CD4-positive, alpha-beta T cell treated with Interferon alpha-2 for 1 hour (primary cell): Measurements from ENCODE around the gene RPP14.

Source experiments
- DNase-seq, 2 donors: peaks; one replicate each; pipeline ENCODE4 v3.0.0-alpha.2; 2020 to 2022

Gene RPP14

GRCh38 chr3:58359621-58360020 is 53.6 kb downstream of the RPP14 start:
- DNase-seq = no peak

DNA sequence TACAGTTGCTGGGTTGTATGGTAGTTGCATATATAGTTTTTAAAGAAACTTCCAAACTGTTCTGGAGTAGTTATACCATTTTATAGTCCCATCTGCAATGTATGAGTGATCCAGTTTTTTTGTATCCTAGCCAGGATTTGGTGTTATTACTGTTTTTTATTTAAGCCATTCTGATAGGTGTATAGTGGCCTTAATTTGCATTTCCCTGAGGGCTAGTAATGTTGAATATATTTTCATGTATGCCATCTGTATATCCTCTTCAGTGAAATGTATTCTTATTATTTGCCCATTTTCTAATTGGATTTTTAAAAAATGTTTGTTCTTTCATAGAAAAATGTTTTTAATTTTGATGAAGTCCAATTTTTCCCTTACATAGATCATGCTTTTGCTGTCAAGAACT is 55.8 kb downstream of the RPP14 start:
- DNase-seq = no peak

- no peak for DNase-seq
Measured at GRCh38 chr3:58366699-58367098, 60.7 kb downstream of the RPP14 start.

- DNase-seq = no peak
Measured at GRCh38 chr3:58369038-58369437, 63.0 kb downstream of the RPP14 start.
